Smooth muscle cell (in vitro differentiated cells): ENCODE measurements around the gene AXIN1. TPM values are rescaled to one million over a fixed set of nuclear protein-coding genes. Genes with fewer than 3 reads are reported as not detected.

Experiments
- DNase-seq: peaks from one replicate; lab custom pipeline; 2025; ENCODE audit not compliant: unreplicated experiment; lab: John Stamatoyannopoulos, UW
- H2AFZ ChIP-seq: fragments of 200-600 bp; sonication (generic); 2 replicates; pipeline ENCODE4 v1.6.0; 2016; ENCODE audit warnings: antibody characterized with exemption, low read depth, mild to moderate bottlenecking
- H3F3A ChIP-seq: fragments of 200-600 bp; sonication (generic); 2 replicates; pipeline ENCODE4 v1.6.0; 2017; ENCODE audit warnings: antibody characterized with exemption, low read depth
- H3K27ac ChIP-seq: fragments of 200-600 bp; sonication (generic); 2 replicates; pipeline ENCODE4 v1.5.1; 2016; ENCODE audit warnings: low read depth, mild to moderate bottlenecking
- H3K27me3 ChIP-seq: fragments of 200-600 bp; sonication (generic); 2 replicates; pipeline ENCODE4 v1.6.1; 2016; ENCODE audit warnings: low read depth, mild to moderate bottlenecking
- H3K36me3 ChIP-seq: fragments of 200-600 bp; sonication (generic); 2 replicates; pipeline ENCODE4 v1.5.1; 2016; ENCODE audit warnings: low read depth
- H3K4me1 ChIP-seq: fragments of 200-600 bp; sonication (generic); 2 replicates; pipeline ENCODE4 v1.5.1; 2016; ENCODE audit warnings: low read depth
- H3K4me2 ChIP-seq: fragments of 200-600 bp; sonication (generic); 2 replicates; pipeline ENCODE4 v1.6.0; 2016; ENCODE audit warnings: mild to moderate bottlenecking
- H3K4me3 ChIP-seq: fragments of 200-600 bp; sonication (generic); 2 replicates; pipeline ENCODE4 v1.5.1; 2016; ENCODE audit warnings: mild to moderate bottlenecking
- H3K79me2 ChIP-seq: fragments of 200-600 bp; sonication (generic); 2 replicates; pipeline ENCODE4 v1.6.0; 2016; ENCODE audit warnings: low read depth, mild to moderate bottlenecking
- H3K9ac ChIP-seq: fragments of 200-600 bp; sonication (generic); 2 replicates; pipeline ENCODE4 v1.6.0; 2016; ENCODE audit warnings: low read depth
- H3K9me3 ChIP-seq: fragments of 200-600 bp; sonication (generic); replicated peaks from 2 replicates; pipeline ENCODE4 v1.5.1; 2016; ENCODE audit warnings: low read depth
- H4K20me1 ChIP-seq: fragments of 200-600 bp; sonication (generic); 2 replicates; pipeline ENCODE4 v1.6.0; 2016; ENCODE audit warnings: low read depth
- CTCF ChIP-seq: fragments of 200-600 bp; sonication (generic); IDR thresholded peaks from 2 replicates; pipeline ENCODE4 v1.5.1; 2017; ENCODE audit warnings: borderline replicate concordance, mild to moderate bottlenecking, antibody characterized with exemption; ENCODE audit not compliant: insufficient read depth, poor library complexity, severe bottlenecking
- WGBS: methylation state at CpG from one replicate; pipeline ENCODE4 v1.1.7; 2016; ENCODE audit warnings: low lambda C conversion rate; 5-methylcytosine and 5-hydroxymethylcytosine counted together
- polyA plus RNA-seq: library from polyadenylated mRNA; unstranded; fragments of >200 nt; fragmentation: Nextera tagmentation; extraction: Ambion mirVana; gene quantifications from 2 replicates; pipeline ENCODE4 v1.2.1, GENCODE V29; 2016
- total RNA-seq: library from RNA; depleted of rRNA; stranded (reverse); fragments of >200 nt; gene quantifications from 2 replicates; pipeline ENCODE4 v1.2.3, GENCODE V29; 2014

Gene AXIN1
- total and polyA plus RNA-seq, 2 experiments from 2014 or later, result 13.0 to 15.0 TPM

GRCh38 chr16:324451-325334, 27.8 kb downstream of the AXIN1 start:
- Histone ChIP-seq H3K27me3 (no peaks in the 10 kb centered on the region), H3K27ac (no peak overlapping the region), H3K4me3 (no peak overlapping the region), H3K4me1 (no peaks in the 10 kb centered on the region), H4K20me1 (peaks cover 97% of the 10 kb centered on the region), H2AFZ (no peak overlapping the region), H3K36me3 (no peaks in the 10 kb centered on the region), H3F3A (no peaks in the 10 kb centered on the region), H3K4me2 (no peak overlapping the region), H3K9me3 (no peaks in the 10 kb centered on the region), H3K9ac (no peak overlapping the region), H3K79me2 (peaks cover 70% of the 10 kb centered on the region)
- no peak for DNase-seq
- TF ChIP-seq CTCF, result no peak
- 95% methylated on average over 49 of the region's 55 CpGs for WGBS

GRCh38 chr16:324201-324450, 28.4 kb downstream of the AXIN1 start:
- Histone ChIP-seq H3K27ac (no peak overlapping the region), H2AFZ (no peak overlapping the region), H3K4me3 (no peak overlapping the region), H3K4me2 (no peak overlapping the region), H3F3A (no peaks in the 10 kb centered on the region), H3K4me1 (no peaks in the 10 kb centered on the region), H3K36me3 (no peaks in the 10 kb centered on the region), H4K20me1 (peaks cover 97% of the 10 kb centered on the region), H3K79me2 (peaks cover 71% of the 10 kb centered on the region), H3K9ac (no peak overlapping the region), H3K27me3 (no peaks in the 10 kb centered on the region), H3K9me3 (no peaks in the 10 kb centered on the region)
- no peak for TF ChIP-seq CTCF
- WGBS, result 96% methylated on average over 17 of the region's 17 CpGs
- DNase-seq, result no peak

GRCh38 chr16:322476-323143, 29.9 kb downstream of the AXIN1 start:
- Histone ChIP-seq H3K36me3 (no peaks in the 10 kb centered on the region), H3K9me3 (no peaks in the 10 kb centered on the region), H3K79me2 (peaks cover 61% of the 10 kb centered on the region), H3F3A (no peaks in the 10 kb centered on the region), H3K9ac (no peak overlapping the region), H3K4me2 (no peak overlapping the region), H3K27me3 (no peaks in the 10 kb centered on the region), H3K4me3 (no peak overlapping the region), H4K20me1 (peaks cover 97% of the 10 kb centered on the region), H2AFZ (no peak overlapping the region), H3K27ac (no peak overlapping the region), H3K4me1 (no peaks in the 10 kb centered on the region)
- DNase-seq, result no peak
- TF ChIP-seq CTCF, result no peak
- 96% methylated on average over 13 of the region's 13 CpGs for WGBS
